OCI-LY1 (cell line): ENCODE measurements around the gene BLM.

Experiments
- H2AFZ ChIP-seq: fragments of 200-600 bp; sonication (generic), shearing (Covaris generic); 2 replicates; pipeline ENCODE4 v1.6.0; 2014; ENCODE audit warnings: antibody characterized with exemption, mild to moderate bottlenecking, low read length
- H3F3A ChIP-seq: fragments of 200-600 bp; sonication (generic), shearing (Covaris generic); 2 replicates; pipeline ENCODE4 v1.6.0; 2014; ENCODE audit warnings: mild to moderate bottlenecking, antibody characterized with exemption, low read length, moderate library complexity; ENCODE audit not compliant: insufficient read depth
- H3K27ac ChIP-seq: fragments of 200-600 bp; sonication (generic); 2 replicates; pipeline ENCODE4 v1.5.1; 2014; ENCODE audit warnings: low read length, mixed run types, mild to moderate bottlenecking, low read depth; ENCODE audit not compliant: poor library complexity, severe bottlenecking
- H3K27me3 ChIP-seq: fragments of 200-600 bp; sonication (generic); 2 replicates; pipeline ENCODE4 v1.6.0; 2014; ENCODE audit warnings: antibody characterized with exemption, mild to moderate bottlenecking, low read length, moderate library complexity; ENCODE audit not compliant: insufficient read depth
- H3K36me3 ChIP-seq: fragments of 200-600 bp; sonication (generic); 2 replicates; pipeline ENCODE4 v1.6.1; 2014; ENCODE audit warnings: mild to moderate bottlenecking, antibody characterized with exemption, low read length, moderate library complexity, mixed read lengths; ENCODE audit not compliant: insufficient read depth
- H3K4me1 ChIP-seq: fragments of 200-600 bp; sonication (generic); 2 replicates; pipeline ENCODE4 v1.5.1; 2014; ENCODE audit warnings: mild to moderate bottlenecking, low read length, moderate library complexity; ENCODE audit not compliant: insufficient read depth, severe bottlenecking
- H3K4me2 ChIP-seq: fragments of 200-600 bp; sonication (generic), shearing (Covaris generic); 2 replicates; pipeline ENCODE4 v1.6.1; 2014; ENCODE audit warnings: low read length
- H3K4me3 ChIP-seq: fragments of 200-600 bp; sonication (generic); 2 replicates; pipeline ENCODE4 v1.5.1; 2014; ENCODE audit warnings: low read length, low read depth, mild to moderate bottlenecking, mixed read lengths; ENCODE audit not compliant: poor library complexity, severe bottlenecking
- H3K79me2 ChIP-seq: fragments of 200-600 bp; shearing (Covaris generic); 2 replicates; pipeline ENCODE4 v1.6.1; 2016; ENCODE audit warnings: mixed run types, low read length, mixed read lengths; ENCODE audit not compliant: insufficient read depth
- H3K9ac ChIP-seq: fragments of 200-600 bp; sonication (generic), shearing (Covaris generic); 2 replicates; pipeline ENCODE4 v1.6.1; 2014; ENCODE audit warnings: mild to moderate bottlenecking, low read length, mixed read lengths
- H3K9me2 ChIP-seq: fragments of 200-600 bp; sonication (generic), shearing (Covaris generic); 2 replicates; pipeline ENCODE4 v1.6.1; 2014; ENCODE audit warnings: low read depth, mild to moderate bottlenecking, low read length, mixed read lengths
- H3K9me3 ChIP-seq: fragments of 200-600 bp; shearing (Covaris generic); 2 replicates; pipeline ENCODE4 v1.6.1; 2014; ENCODE audit warnings: low read length, mixed read lengths
- H4K20me1 ChIP-seq: fragments of 200-600 bp; sonication (generic), shearing (Covaris generic); 2 replicates; pipeline ENCODE4 v1.6.0; 2016; ENCODE audit warnings: mild to moderate bottlenecking, low read length; ENCODE audit not compliant: insufficient read depth
- EZH2 ChIP-seq: fragments of 200-600 bp; sonication (generic), shearing (Covaris generic); IDR thresholded peaks from 2 replicates; pipeline ENCODE4 v1.8.0; 2017; ENCODE audit warnings: borderline replicate concordance, mixed run types, mild to moderate bottlenecking, antibody characterized with exemption, low read length, moderate library complexity, mixed read lengths
- TF ChIP-seq, protein P1 (sequence below): fragments of 200-600 bp; sonication (generic), shearing (Covaris generic); IDR thresholded peaks from 2 replicates; pipeline ENCODE4 v1.5.1; 2017; ENCODE audit warnings: mild to moderate bottlenecking, antibody characterized with exemption, low read length, moderate library complexity, mixed read lengths

The BLM gene

DNA sequence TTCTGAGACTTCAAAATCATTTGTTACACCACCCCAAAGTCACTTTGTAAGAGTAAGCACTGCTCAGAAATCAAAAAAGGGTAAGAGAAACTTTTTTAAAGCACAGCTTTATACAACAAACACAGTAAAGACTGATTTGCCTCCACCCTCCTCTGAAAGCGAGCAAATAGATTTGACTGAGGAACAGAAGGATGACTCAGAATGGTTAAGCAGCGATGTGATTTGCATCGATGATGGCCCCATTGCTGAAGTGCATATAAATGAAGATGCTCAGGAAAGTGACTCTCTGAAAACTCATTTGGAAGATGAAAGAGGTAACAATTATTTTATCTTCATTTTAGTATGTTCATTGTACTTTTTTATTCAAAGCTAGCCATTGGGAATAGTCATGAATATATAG is 32.6 kb downstream of the BLM start:
- no peaks in the 10 kb centered on the region for H3K4me1 ChIP-seq
- H3F3A ChIP-seq, result 0 out of 2 replicates have a peak, but pooled peaks cover 4% of the 10 kb centered on the region

DNA sequence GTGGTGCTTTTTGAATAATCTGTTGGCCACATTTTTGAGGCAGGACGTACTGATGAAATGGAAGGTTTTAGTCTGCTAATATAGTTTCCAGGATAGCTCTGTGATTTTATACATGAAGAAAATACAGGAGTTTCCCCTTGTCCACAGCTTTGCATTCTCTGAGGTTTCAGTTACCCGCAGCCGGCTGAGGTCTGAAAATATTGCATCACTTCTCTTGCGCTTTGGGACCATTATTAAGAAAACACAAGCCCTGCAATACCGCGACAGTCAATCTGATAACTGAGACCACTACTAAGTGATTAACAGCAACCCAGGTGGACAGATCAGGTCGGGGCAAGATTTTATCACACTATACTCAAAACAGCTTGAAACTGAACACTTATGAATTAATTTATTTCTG is 33.0 kb downstream of the BLM start:
- Histone ChIP-seq H3K79me2 (peaks cover 2% of the 10 kb centered on the region; the same call in 1 of the 2 replicates), H3K27ac (no peak overlapping the region), H4K20me1 (no peaks in the 10 kb centered on the region), H3K4me1 (no peaks in the 10 kb centered on the region), H3K9me2 (no peaks in the 10 kb centered on the region), H3K27me3 (no peaks in the 10 kb centered on the region), H3K9ac (no peak overlapping the region), H3K36me3 (peaks cover 64% of the 10 kb centered on the region), H3K9me3 (no peaks in the 10 kb centered on the region), H3F3A (0 out of 2 replicates have a peak, but pooled peaks cover 6% of the 10 kb centered on the region), H3K4me2 (no peak overlapping the region), H3K4me3 (no peak overlapping the region), H2AFZ (no peak overlapping the region)
- TF ChIP-seq, protein P1, sequence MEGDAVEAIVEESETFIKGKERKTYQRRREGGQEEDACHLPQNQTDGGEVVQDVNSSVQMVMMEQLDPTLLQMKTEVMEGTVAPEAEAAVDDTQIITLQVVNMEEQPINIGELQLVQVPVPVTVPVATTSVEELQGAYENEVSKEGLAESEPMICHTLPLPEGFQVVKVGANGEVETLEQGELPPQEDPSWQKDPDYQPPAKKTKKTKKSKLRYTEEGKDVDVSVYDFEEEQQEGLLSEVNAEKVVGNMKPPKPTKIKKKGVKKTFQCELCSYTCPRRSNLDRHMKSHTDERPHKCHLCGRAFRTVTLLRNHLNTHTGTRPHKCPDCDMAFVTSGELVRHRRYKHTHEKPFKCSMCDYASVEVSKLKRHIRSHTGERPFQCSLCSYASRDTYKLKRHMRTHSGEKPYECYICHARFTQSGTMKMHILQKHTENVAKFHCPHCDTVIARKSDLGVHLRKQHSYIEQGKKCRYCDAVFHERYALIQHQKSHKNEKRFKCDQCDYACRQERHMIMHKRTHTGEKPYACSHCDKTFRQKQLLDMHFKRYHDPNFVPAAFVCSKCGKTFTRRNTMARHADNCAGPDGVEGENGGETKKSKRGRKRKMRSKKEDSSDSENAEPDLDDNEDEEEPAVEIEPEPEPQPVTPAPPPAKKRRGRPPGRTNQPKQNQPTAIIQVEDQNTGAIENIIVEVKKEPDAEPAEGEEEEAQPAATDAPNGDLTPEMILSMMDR, result no peak
- no peak for TF ChIP-seq EZH2

More for the DNA sequence above, 32.6 kb downstream of the BLM start:
- peaks cover 59% of the 10 kb centered on the region for H3K36me3 ChIP-seq
- H3K27ac ChIP-seq, result no peak overlapping the region
- H3K9ac ChIP-seq, result no peak overlapping the region
- H3K4me3 ChIP-seq, result no peak overlapping the region
- no peaks in the 10 kb centered on the region for H4K20me1 ChIP-seq
- no peaks in the 10 kb centered on the region for H3K9me3 ChIP-seq
- peaks cover 6% of the 10 kb centered on the region; the same call in 1 of the 2 replicates for H3K79me2 ChIP-seq
- TF ChIP-seq, protein P1, result no peak
- no peak for TF ChIP-seq EZH2
- H2AFZ ChIP-seq, result no peak overlapping the region
- no peaks in the 10 kb centered on the region for H3K27me3 ChIP-seq
- no peaks in the 10 kb centered on the region for H3K9me2 ChIP-seq
- H3K4me2 ChIP-seq, result no peak overlapping the region

DNA sequence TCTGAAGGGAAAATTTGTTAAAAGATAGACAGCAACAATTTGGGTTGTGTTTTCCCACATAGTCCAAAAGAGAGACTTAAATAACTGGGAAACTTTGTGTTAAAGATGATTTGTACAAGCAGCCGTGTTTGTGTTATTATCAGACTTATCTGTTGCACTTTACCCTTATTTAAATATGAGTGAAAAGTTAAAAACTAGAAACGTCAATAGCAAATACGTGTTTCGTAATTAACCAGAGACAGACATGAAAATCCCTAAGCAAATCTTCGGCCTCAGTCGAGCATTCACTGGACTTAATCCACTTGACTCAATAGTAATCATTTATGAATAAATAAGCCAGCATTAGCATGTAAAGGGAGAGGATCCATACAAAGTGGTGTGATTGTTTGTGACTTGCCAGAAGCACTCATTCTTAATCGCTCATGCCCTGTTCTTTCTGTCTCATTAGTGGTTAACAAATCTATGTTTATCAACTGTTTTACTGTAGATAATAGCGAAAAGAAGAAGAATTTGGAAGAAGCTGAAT is 34.2 kb downstream of the BLM start:
- no peaks in the 10 kb centered on the region for H3K9me3 ChIP-seq
- H3K27ac ChIP-seq, result no peak overlapping the region
- H3K79me2 ChIP-seq, result no peaks in the 10 kb centered on the region
- H3K4me2 ChIP-seq, result no peak overlapping the region
- no peaks in the 10 kb centered on the region for H3K9me2 ChIP-seq
- H3K4me1 ChIP-seq, result no peaks in the 10 kb centered on the region
- no peaks in the 10 kb centered on the region for H3K27me3 ChIP-seq
- H3K9ac ChIP-seq, result no peak overlapping the region
- H2AFZ ChIP-seq, result no peak overlapping the region
- no peaks in the 10 kb centered on the region for H4K20me1 ChIP-seq
- TF ChIP-seq, protein P1, result no peak
- TF ChIP-seq EZH2, result no peak
- H3K36me3 ChIP-seq, result peaks cover 74% of the 10 kb centered on the region
- 0 out of 2 replicates have a peak, but pooled peaks cover 6% of the 10 kb centered on the region for H3F3A ChIP-seq
- no peak overlapping the region for H3K4me3 ChIP-seq
